HG03103 (cell line): ENCODE data around the gene BRF1.
"Not testable (repeated sequence)": the region's sequence is repeated elsewhere in the genome, so short reads cannot be mapped to it uniquely, and the experiment has no call there.

Experiments
- ATAC-seq: cut with Tn5 transposase; IDR thresholded peaks from one replicate; pipeline ENCODE4 v1.9.1; 2021; ENCODE audit warnings: low read depth; ENCODE audit not compliant: unreplicated experiment

The BRF1 gene

DNA sequence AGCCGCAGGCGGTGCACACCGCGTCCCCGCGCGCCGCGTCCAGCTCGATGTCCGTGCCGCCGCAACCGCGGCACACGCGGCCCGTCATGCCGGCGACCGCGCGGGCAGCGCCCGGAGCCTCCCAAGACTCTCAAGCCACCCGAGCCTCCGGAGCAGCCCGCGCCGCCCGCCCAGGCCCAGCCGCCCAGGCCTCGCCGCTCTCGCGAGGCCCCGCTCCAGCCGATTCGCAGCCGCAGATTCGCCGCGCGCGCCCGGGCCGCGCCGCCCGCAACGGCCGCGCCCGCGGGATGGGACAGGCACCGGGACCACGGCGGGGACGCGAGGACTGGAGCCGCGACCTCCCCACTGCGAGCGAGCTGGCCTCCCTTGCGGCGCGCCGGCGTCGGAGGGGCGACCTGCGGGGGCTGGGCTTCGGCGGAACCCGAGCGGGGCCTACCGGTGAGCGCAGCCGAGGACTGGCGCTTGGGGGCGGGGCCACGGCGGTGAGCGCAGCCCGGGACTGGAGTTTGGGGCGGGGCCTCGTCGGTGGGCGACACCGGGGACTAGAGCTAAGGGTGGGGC is at the start of gene BRF1:
Gene BRF1 (minus strand): TSS at position 460 of the 561 bp plus-strand sequence. CDS start 372 bp downstream, at position 88.
- peak; percentile 79 for ATAC-seq

DNA sequence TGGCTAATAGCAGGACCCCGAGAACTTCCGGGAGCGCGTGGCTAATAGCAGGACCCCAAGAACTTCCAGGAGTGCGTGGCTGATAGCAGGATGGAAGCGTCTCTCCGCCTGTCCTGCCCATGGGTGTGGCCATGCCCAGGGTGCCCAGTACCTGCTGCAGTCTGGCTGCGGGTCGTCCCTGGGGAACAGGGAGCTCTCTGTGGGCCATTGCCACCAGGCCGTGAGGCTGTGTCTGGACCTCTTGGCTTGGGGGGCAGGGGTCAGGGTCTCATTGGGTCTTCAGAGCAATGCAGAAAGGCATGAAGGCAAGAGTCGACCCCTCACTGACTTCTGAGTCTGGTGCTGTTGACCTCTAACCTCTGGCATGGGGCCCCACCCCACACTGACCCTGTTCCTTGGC is 49.2 kb upstream of the BRF1 start:
- no peak for ATAC-seq

- no peak for ATAC-seq
Measured at GRCh38 chr14:105348945-105349699, 48.3 kb upstream of the BRF1 start.

- no peak for ATAC-seq
Measured at GRCh38 chr14:105348169-105348944, 47.6 kb upstream of the BRF1 start.

GRCh38 chr14:105347587-105347968 is 46.8 kb upstream of the BRF1 start:
- ATAC-seq = no peak

GRCh38 chr14:105346876-105347586 is 46.2 kb upstream of the BRF1 start:
- ATAC-seq = no peak

DNA sequence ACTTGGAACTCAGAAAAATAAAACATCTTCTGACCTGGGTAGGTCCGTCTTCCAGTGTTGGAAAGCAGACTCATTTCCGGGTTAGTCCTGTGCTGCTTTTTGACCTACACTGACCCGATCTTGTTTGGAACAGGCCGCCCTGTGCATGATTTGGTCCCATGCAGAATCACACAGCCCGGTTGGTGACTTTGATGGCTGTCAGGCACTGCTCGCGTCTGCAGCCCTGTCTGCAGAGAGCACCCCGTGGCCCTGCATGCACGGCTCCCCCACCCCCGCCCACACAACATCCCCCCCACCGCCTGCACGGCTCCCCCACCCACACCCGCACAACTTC is 45.4 kb upstream of the BRF1 start:
- no peak for ATAC-seq

DNA sequence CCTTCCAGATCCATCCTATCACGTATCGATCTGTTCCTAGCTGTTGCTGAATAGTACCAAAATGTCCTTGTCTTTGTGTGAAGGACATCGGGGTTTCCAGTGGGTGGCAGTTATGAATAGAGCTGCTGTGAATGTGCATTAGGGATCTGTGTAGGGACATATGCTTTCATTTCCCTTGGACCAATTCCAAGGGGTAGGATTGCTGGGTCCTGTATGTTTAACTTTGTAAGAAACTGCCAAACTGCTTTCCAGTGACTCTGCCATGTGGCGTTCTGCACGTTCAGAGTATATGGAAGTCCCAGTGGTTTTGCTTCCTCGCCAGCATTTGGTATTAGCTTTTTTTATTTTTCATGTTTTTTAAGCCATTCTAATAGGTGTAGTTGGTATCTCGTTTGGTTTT is 42.4 kb upstream of the BRF1 start:
- no peak for ATAC-seq

GRCh38 chr14:105340821-105341733 is 40.3 kb upstream of the BRF1 start:
- no peak for ATAC-seq

DNA sequence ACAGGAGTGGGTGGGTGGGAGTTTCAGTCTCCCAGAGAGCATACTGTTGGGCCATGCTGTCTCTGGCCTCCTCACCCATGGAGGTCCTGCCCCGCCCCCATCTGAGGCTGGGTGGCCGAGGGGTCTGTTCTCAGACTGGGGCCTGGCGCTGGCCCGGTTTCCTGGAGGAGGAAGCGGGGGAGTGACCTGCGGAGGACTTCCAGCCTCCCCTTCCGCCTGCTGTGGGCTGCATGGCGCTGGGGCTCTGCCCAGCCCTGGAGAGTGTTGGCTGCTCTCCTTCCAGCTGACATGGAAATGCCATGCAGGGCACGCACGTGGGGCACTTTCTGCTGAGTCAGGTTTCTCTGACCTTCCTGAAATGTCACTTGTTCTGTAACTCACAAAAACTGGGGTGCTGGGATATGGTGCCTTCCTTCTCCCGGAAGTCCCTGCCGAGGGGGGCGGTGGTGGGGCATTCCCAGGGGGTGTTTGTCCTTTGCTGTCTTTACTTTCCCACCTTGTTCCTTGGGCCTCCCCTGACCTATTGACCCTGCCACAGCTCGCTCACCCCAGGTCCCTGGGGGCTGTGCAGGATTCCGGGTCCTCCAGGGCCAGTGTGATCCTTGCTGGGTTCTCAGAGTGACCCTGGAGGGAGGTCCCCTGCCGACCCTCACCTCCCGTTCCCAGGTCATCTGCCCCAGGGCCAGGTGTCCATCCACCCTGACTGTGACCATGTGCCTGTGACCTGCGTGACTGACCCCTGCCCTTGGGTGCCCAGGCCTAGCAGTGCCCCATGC is 37.4 kb upstream of the BRF1 start:
- ATAC-seq = no peak

DNA sequence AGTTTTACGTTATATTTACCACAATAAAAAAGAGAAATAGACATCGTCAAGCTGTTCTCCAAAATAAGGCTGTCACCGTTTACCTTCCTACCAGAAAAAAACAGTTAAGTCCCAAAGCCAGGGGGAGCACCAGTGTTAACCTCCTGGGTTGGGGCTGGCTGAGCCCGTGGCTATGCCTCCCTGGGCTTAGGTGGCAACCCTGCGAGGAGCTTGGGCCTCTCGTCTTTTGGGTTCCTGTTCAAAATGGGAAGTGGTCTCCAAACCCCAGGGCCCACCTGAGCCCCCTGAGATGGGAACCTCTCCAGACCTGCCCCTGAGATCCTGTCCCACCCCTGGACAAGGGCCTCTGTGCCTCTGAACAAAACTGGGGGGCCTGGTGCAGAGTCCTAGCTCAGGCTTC is 36.6 kb upstream of the BRF1 start:
- ATAC-seq = no peak

DNA sequence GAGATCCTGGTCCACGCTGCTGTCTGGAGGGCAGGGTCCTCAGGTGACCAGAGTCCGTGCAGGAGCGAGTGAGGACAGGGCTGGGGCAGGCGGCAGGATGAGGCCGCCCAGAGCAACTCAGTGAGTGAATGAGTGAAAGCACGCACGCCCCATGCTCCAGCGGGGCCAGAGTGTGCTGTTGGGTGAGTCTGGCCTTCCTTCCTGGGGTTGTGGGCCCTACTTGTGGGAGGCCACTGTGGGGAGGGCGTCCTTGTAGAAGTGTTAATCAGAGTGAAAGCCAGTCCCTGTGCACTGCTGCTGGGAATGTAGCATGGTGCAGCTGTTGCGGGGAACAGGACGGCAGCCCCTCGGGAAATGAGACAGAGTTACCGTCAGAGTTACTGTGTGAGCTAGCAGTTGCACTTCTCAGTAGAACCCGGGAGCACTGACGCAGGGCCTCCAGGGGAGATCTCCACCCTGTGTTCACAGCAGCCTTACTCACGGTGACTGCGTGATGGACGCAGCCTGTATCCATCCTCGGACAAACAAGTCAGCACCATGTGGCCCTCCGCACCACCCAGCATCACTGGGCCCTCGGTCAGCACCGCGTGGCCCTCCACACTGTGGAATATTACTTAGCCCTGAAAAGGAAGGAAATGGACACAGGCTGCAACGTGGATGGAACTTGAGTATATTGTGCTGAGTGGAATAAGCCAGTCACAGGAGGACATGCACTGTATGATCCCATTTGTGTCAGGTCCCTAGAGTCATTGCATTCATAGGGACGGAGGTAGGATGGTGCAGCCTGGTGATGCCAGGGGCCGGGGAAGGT is 35.9 kb upstream of the BRF1 start:
- ATAC-seq = no peak

- no peak for ATAC-seq
Measured at GRCh38 chr14:105335735-105336476, 35.1 kb upstream of the BRF1 start.

- not testable (repeated sequence) for ATAC-seq
Measured at GRCh38 chr14:105335231-105335542, 34.4 kb upstream of the BRF1 start.

GRCh38 chr14:105334383-105335230 is 33.8 kb upstream of the BRF1 start:
- ATAC-seq = no peak

- ATAC-seq = no peak
Measured at GRCh38 chr14:105333613-105334364, 33.0 kb upstream of the BRF1 start.
